Spinal cord (tissue), 10 donors: ENCODE results near the gene SCFD2. TPM values are rescaled to one million over a fixed set of nuclear protein-coding genes. Genes with fewer than 3 reads are reported as not detected.

Source experiments
- DNase-seq, 6 donors: peaks; one replicate each; pipeline versions ENCODE4 v3.0.0 to v3.0.0-alpha.2; 2013 to 2015; ENCODE audit warnings: low spot score in 6 of 6, low read depth in 4 of 6
- H3K27ac ChIP-seq: one replicate; pipeline ENCODE4 v1.5.1; 2013; ENCODE audit warnings: low read depth, low read length, control low read depth
- H3K27me3 ChIP-seq: one replicate; pipeline ENCODE4 v1.6.1; 2013; ENCODE audit warnings: low read length; ENCODE audit not compliant: control insufficient read depth, insufficient read depth
- H3K36me3 ChIP-seq: one replicate; pipeline ENCODE4 v1.6.1; 2013; ENCODE audit warnings: low read length; ENCODE audit not compliant: control insufficient read depth, insufficient read depth
- H3K4me1 ChIP-seq: one replicate; pipeline ENCODE4 v1.6.1; 2013; ENCODE audit warnings: low read length; ENCODE audit not compliant: control insufficient read depth, insufficient read depth
- H3K4me3 ChIP-seq: one replicate; pipeline ENCODE4 v1.5.1; 2013; ENCODE audit warnings: low read depth, low read length, control low read depth
- H3K9me3 ChIP-seq: one replicate; pipeline ENCODE4 v1.6.1; 2013; ENCODE audit warnings: low read length; ENCODE audit not compliant: control insufficient read depth, insufficient read depth
- WGBS: methylation state at CpG from one replicate; pipeline ENCODE4 v1.1.5; 2013; ENCODE audit warnings: missing lambda C conversion rate; ENCODE audit not compliant: insufficient coverage; 5-methylcytosine and 5-hydroxymethylcytosine counted together
- polyA plus RNA-seq, 2 donors: library from polyadenylated mRNA; unstranded; fragments of 120-200 nt; gene quantifications; one replicate each; pipeline ENCODE4 v1.2.1, GENCODE V29; 2013; ENCODE audit not compliant: insufficient read length in 2 of 2
- total RNA-seq, 2 donors: library from RNA; depleted of rRNA in 1 of 2; stranded (reverse); fragments of 120-200 nt in 1 of 2; fragments of >200 nt in 1 of 2; gene quantifications; one replicate each; pipeline versions ENCODE4 v1.2.3 to v1.2.4, GENCODE V29; 2013 to 2014
- donor health status: healthy.

The SCFD2 gene
- total and polyA plus RNA-seq, 4 donors = 15.6 to 19.5 (median 17.7) TPM

- H3K9me3 ChIP-seq = peaks cover 6% of the 10 kb centered on the region
- H3K4me3 ChIP-seq = no peak overlapping the region
- H3K27ac ChIP-seq = no peak overlapping the region
- peak in 1 of 6 donors; percentile 42 for DNase-seq
- no peaks in the 10 kb centered on the region for H3K4me1 ChIP-seq
- H3K36me3 ChIP-seq = no peaks in the 10 kb centered on the region
- H3K27me3 ChIP-seq = no peaks in the 10 kb centered on the region
These were observed 512.5 kb downstream of the SCFD2 start for GRCh38 chr4:52853351-52853750.

GRCh38 chr4:52852711-52853110 lies 513.1 kb downstream of the SCFD2 start:
- H3K27ac ChIP-seq = no peak overlapping the region
- peaks cover under 1% of the 10 kb centered on the region for H3K9me3 ChIP-seq
- no peaks in the 10 kb centered on the region for H3K27me3 ChIP-seq
- WGBS = 90% methylated on average over 2 of the region's 3 CpGs
- no peak overlapping the region for H3K4me3 ChIP-seq
- no peaks in the 10 kb centered on the region for H3K36me3 ChIP-seq
- no peaks in the 10 kb centered on the region for H3K4me1 ChIP-seq
- no peak for DNase-seq

- Histone ChIP-seq H3K36me3 (no peaks in the 10 kb centered on the region), H3K4me1 (no peaks in the 10 kb centered on the region), H3K9me3 (no peaks in the 10 kb centered on the region), H3K27me3 (no peaks in the 10 kb centered on the region), H3K4me3 (no peak overlapping the region), H3K27ac (no peak overlapping the region)
- WGBS = 80% methylated on average over 1 of the region's 1 CpG
- DNase-seq = no peak
These were observed 513.8 kb downstream of the SCFD2 start for GRCh38 chr4:52852041-52852440.

GRCh38 chr4:52850406-52851124 lies 515.3 kb downstream of the SCFD2 start:
- Histone ChIP-seq H3K4me1 (no peaks in the 10 kb centered on the region), H3K36me3 (no peaks in the 10 kb centered on the region), H3K9me3 (no peaks in the 10 kb centered on the region), H3K27ac (no peak overlapping the region), H3K4me3 (no peak overlapping the region), H3K27me3 (no peaks in the 10 kb centered on the region)
- WGBS = 100% methylated on average over 1 of the region's 3 CpGs
- DNase-seq = no peak

GRCh38 chr4:52848254-52848653 lies 517.6 kb downstream of the SCFD2 start:
- 90% methylated on average over 3 of the region's 6 CpGs for WGBS
- Histone ChIP-seq H3K27ac (no peak overlapping the region), H3K9me3 (no peaks in the 10 kb centered on the region), H3K27me3 (no peaks in the 10 kb centered on the region), H3K4me1 (no peaks in the 10 kb centered on the region), H3K4me3 (no peak overlapping the region), H3K36me3 (no peaks in the 10 kb centered on the region)
- no peak for DNase-seq

- peaks cover 14% of the 10 kb centered on the region for H3K4me1 ChIP-seq
- no peak overlapping the region for H3K27ac ChIP-seq
- H3K27me3 ChIP-seq = no peaks in the 10 kb centered on the region
- 100% methylated on average over 1 of the region's 2 CpGs for WGBS
- DNase-seq = no peak
- no peaks in the 10 kb centered on the region for H3K9me3 ChIP-seq
- H3K4me3 ChIP-seq = no peak overlapping the region
- H3K36me3 ChIP-seq = no peaks in the 10 kb centered on the region
These were observed 519.4 kb downstream of the SCFD2 start for GRCh38 chr4:52846502-52846901.

- Histone ChIP-seq H3K27me3 (no peaks in the 10 kb centered on the region), H3K9me3 (no peaks in the 10 kb centered on the region), H3K4me1 (peaks cover 16% of the 10 kb centered on the region), H3K27ac (no peak overlapping the region), H3K4me3 (no peak overlapping the region), H3K36me3 (no peaks in the 10 kb centered on the region)
- no peak for DNase-seq
- 92% methylated on average over 2 of the region's 2 CpGs for WGBS
These were observed 521.3 kb downstream of the SCFD2 start for GRCh38 chr4:52844596-52844995.

GRCh38 chr4:52843958-52844357 lies 521.9 kb downstream of the SCFD2 start:
- Histone ChIP-seq H3K27ac (no peak overlapping the region), H3K4me3 (no peak overlapping the region), H3K4me1 (peaks cover 16% of the 10 kb centered on the region), H3K36me3 (no peaks in the 10 kb centered on the region), H3K27me3 (no peaks in the 10 kb centered on the region), H3K9me3 (no peaks in the 10 kb centered on the region)
- DNase-seq = no peak
- 70% methylated on average over 3 of the region's 3 CpGs for WGBS

- H3K27me3 ChIP-seq = no peaks in the 10 kb centered on the region
- H3K36me3 ChIP-seq = no peaks in the 10 kb centered on the region
- no peak overlapping the region for H3K4me3 ChIP-seq
- no peak overlapping the region for H3K27ac ChIP-seq
- H3K9me3 ChIP-seq = no peaks in the 10 kb centered on the region
- DNase-seq = no peak
- no CpG with 5 or more reads among the region's 2 CpGs for WGBS
- peaks cover 22% of the 10 kb centered on the region for H3K4me1 ChIP-seq
These were observed 522.5 kb downstream of the SCFD2 start for GRCh38 chr4:52843351-52843750.

- no peak for DNase-seq
- H3K9me3 ChIP-seq = no peaks in the 10 kb centered on the region
- no peaks in the 10 kb centered on the region for H3K36me3 ChIP-seq
- no peak overlapping the region for H3K4me3 ChIP-seq
- no peaks in the 10 kb centered on the region for H3K27me3 ChIP-seq
- 64% methylated on average over 2 of the region's 3 CpGs for WGBS
- H3K27ac ChIP-seq = no peak overlapping the region
- peaks cover 25% of the 10 kb centered on the region for H3K4me1 ChIP-seq
These were observed 523.1 kb downstream of the SCFD2 start for GRCh38 chr4:52842792-52843191.
